PC-3 (cell line): ENCODE measurements around the gene HHIPL2. TPM values are rescaled to one million over a fixed set of nuclear protein-coding genes. Genes with fewer than 3 reads are reported as not detected.

ENCODE experiments used
- ATAC-seq: fragments of 200-7000 bp; cut with Tn5 transposase; 2 replicates; pipeline ENCODE4 v1.9.1; 2020; ENCODE audit warnings: mild to moderate bottlenecking, moderate library complexity
- BruUV-seq: library from RNA; stranded (reverse); fragments of 400-500 nt; replicated peaks from 2 replicates; lab custom pipeline; 2021; lab: Mats Ljungman, UMichigan
- CTCF ChIA-PET: fragments of 300-600 bp; sonication (Branson Sonifier 250); formaldehyde crosslinking; loops from one replicate; lab custom pipeline; 2022; ENCODE audit warnings: antibody characterized with exemption; lab: Charles Lee
- POLR2A ChIA-PET: fragments of 300-600 bp; sonication (Branson Sonifier 250); formaldehyde crosslinking; loops from one replicate; lab custom pipeline; 2022; ENCODE audit warnings: antibody characterized with exemption; ENCODE audit not compliant: unreplicated experiment; lab: Charles Lee
- DNase-seq: peaks from one replicate; pipeline ENCODE4 v3.0.0-alpha.2; 2015
- H2AFZ ChIP-seq: fragments of 300-600 bp; sonication (generic); 2 replicates; pipeline ENCODE4 v1.6.0; 2016; ENCODE audit warnings: antibody characterized with exemption, low read length
- H3F3A ChIP-seq: fragments of 300-600 bp; sonication (generic); one replicate; pipeline ENCODE4 v1.6.0; 2017; ENCODE audit warnings: antibody characterized with exemption, low read length, control low read depth, mild to moderate bottlenecking; ENCODE audit not compliant: unreplicated experiment
- H3K27ac ChIP-seq: fragments of 300-600 bp; sonication (generic); 2 replicates; pipeline ENCODE4 v1.5.1; 2016; ENCODE audit warnings: mild to moderate bottlenecking, low read length
- H3K27me3 ChIP-seq: fragments of 300-600 bp; sonication (generic); 2 replicates; pipeline ENCODE4 v1.6.1; 2016; ENCODE audit warnings: low read length, mixed read lengths
- H3K36me3 ChIP-seq: fragments of 300-600 bp; sonication (generic); 2 replicates; pipeline ENCODE4 v1.6.1; 2016; ENCODE audit warnings: low read depth, mixed run types, low read length, mixed read lengths
- H3K4me1 ChIP-seq: fragments of 300-600 bp; sonication (generic); 2 replicates; pipeline ENCODE4 v1.5.1; 2016; ENCODE audit warnings: low read length; ENCODE audit not compliant: insufficient read depth
- H3K4me2 ChIP-seq: fragments of 300-600 bp; sonication (generic); 2 replicates; pipeline ENCODE4 v1.6.0; 2016; ENCODE audit warnings: low read length
- H3K4me3 ChIP-seq: fragments of 300-600 bp; sonication (generic); 2 replicates; pipeline ENCODE4 v1.5.1; 2016; ENCODE audit warnings: mild to moderate bottlenecking, low read length, mixed read lengths
- H3K79me2 ChIP-seq: fragments of 300-600 bp; sonication (generic); 2 replicates; pipeline ENCODE4 v1.6.1; 2017; ENCODE audit warnings: low read length, mixed read lengths
- H3K9ac ChIP-seq: fragments of 300-600 bp; sonication (generic); 2 replicates; pipeline ENCODE4 v1.6.0; 2016; ENCODE audit warnings: mild to moderate bottlenecking, low read length
- H3K9me2 ChIP-seq: fragments of 300-600 bp; sonication (generic); replicated peaks from 2 replicates; pipeline ENCODE4 v1.6.1; 2016; ENCODE audit warnings: mixed run types, low read length, mixed read lengths
- H3K9me3 ChIP-seq: fragments of 300-600 bp; sonication (generic); 2 replicates; pipeline ENCODE4 v1.6.1; 2016; ENCODE audit warnings: low read length, mixed read lengths
- H4K20me1 ChIP-seq: fragments of 300-600 bp; sonication (generic); 2 replicates; pipeline ENCODE4 v1.6.1; 2016; ENCODE audit warnings: low read length, mixed read lengths
- CTCF ChIP-seq: fragments of 300-600 bp; sonication (generic); conservative IDR thresholded peaks from 2 replicates; pipeline ENCODE4 v1.5.1; 2017; ENCODE audit warnings: antibody characterized with exemption, low read depth, mild to moderate bottlenecking, low read length
- EZH2 ChIP-seq: fragments of 300-600 bp; sonication (generic); IDR thresholded peaks from one replicate; pipeline ENCODE4 v1.6.1; 2017; ENCODE audit warnings: antibody characterized with exemption, mild to moderate bottlenecking, low read length; ENCODE audit not compliant: unreplicated experiment
- EZH2phosphoT487 ChIP-seq: fragments of 300-600 bp; sonication (generic); IDR thresholded peaks from 2 replicates; pipeline ENCODE4 v1.6.1; 2018; ENCODE audit warnings: mild to moderate bottlenecking, antibody characterized with exemption, low read length, borderline replicate concordance
- intact Hi-C: fragments of 100-400 bp; cut with micrococcal nuclease; formaldehyde crosslinking; loops from 2 replicates; pipeline ENCODE4 v1.9.0; 2023
- total RNA-seq: library from RNA; depleted of rRNA; stranded (reverse); fragments of >200 nt; gene quantifications from 2 replicates; pipeline ENCODE4 v1.2.3, GENCODE V29; 2014

HHIPL2 gene
- total RNA-seq, 1 experiment from 2014 or later, result 1.2 TPM

- ATAC-seq, result peak; percentile 41
- peak; percentile 46 for DNase-seq
- Histone ChIP-seq H3K36me3 (peaks cover 6% of the 10 kb centered on the region; the same call in 1 of the 2 replicates), H4K20me1 (no peaks in the 10 kb centered on the region), H3K79me2 (peaks cover 32% of the 10 kb centered on the region), H3K9me2 (no peaks in the 10 kb centered on the region), H3K9ac (no peak overlapping the region), H3F3A (no peaks in the 10 kb centered on the region), H3K27me3 (no peaks in the 10 kb centered on the region), H3K9me3 (no peaks in the 10 kb centered on the region), H2AFZ (peak overlapping the region; percentile 15), H3K4me2 (no peak overlapping the region), H3K4me3 (no peak overlapping the region), H3K4me1 (peaks cover 21% of the 10 kb centered on the region), H3K27ac (no peak overlapping the region)
- no peak for TF ChIP-seq EZH2phosphoT487
- no peak for TF ChIP-seq EZH2
- TF ChIP-seq CTCF, result no peak
- ChIA-PET CTCF (no interaction called here), POLR2A (interaction anchor here (0.5 to 0.6 kb wide), 2 partner anchors 24 to 206 kb away, joined by 3 to 7 read pairs; no protein-coding TSS in a partner anchor)
- intact Hi-C loops, result no loop called here
- no TSS peak for BruUV-seq
Measured at GRCh38 chr1:222592171-222592570, 44.3 kb upstream of the HHIPL2 start.

GRCh38 chr1:222589462-222590302 is 41.8 kb upstream of the HHIPL2 start, which contains the start of gene TAF1A:
Gene TAF1A, minus strand, starts transcription at chr1:222589933.
- H3K36me3 ChIP-seq, result peaks cover 21% of the 10 kb centered on the region; the same call in 1 of the 2 replicates
- peak within 1 kb of the TSS; percentile 89 for H3K4me2 ChIP-seq
- peaks cover 57% of the 10 kb centered on the region for H3K79me2 ChIP-seq
- ChIA-PET CTCF (interaction anchor here (0.8 to 1.5 kb wide), 3 partner anchors 45 to 125 kb away, joined by 3 to 14 read pairs (median 3); no protein-coding TSS in a partner anchor), POLR2A (interaction anchor here (0.5 to 0.7 kb wide), 4 partner anchors 60 to 377 kb away, joined by 3 to 10 read pairs (median 7); partner anchors contain the start of genes AIDA and BROX)
- BruUV-seq, result TSS peak; percentile 81
- TF ChIP-seq EZH2phosphoT487, result no peak
- no peak for TF ChIP-seq EZH2
- TF ChIP-seq CTCF, result no peak
- intact Hi-C loops, result loop anchor here (1.0 to 2.0 kb wide), 2 partner anchors 11 to 125 kb away; no protein-coding TSS in a partner anchor
- no peaks in the 10 kb centered on the region for H3K27me3 ChIP-seq
- no peaks in the 10 kb centered on the region for H3K9me2 ChIP-seq
- H4K20me1 ChIP-seq, result no peaks in the 10 kb centered on the region
- DNase-seq, result peak; percentile 98
- H3K9ac ChIP-seq, result peak within 1 kb of the TSS; percentile 83
- H3K4me1 ChIP-seq, result peaks cover 36% of the 10 kb centered on the region
- ATAC-seq, result peak; percentile 91
- peak within 1 kb of the TSS; percentile 41 for H3K27ac ChIP-seq
- H2AFZ ChIP-seq, result peak within 1 kb of the TSS; percentile 89
- H3K4me3 ChIP-seq, result peak within 1 kb of the TSS; percentile 78
- H3K9me3 ChIP-seq, result no peaks in the 10 kb centered on the region
- H3F3A ChIP-seq, result no peaks in the 10 kb centered on the region
